CD4-positive, alpha-beta T cell treated with Interleukin-6 at 100 ng/mL for 8 hours (primary cell): ENCODE results near the gene CCDC174.
"Not testable (repeated sequence)": the region's sequence is repeated elsewhere in the genome, so short reads cannot be mapped to it uniquely, and the experiment has no call there.

Experiments
- DNase-seq: peaks from one replicate; pipeline ENCODE4 v3.0.0-alpha.2; 2020; ENCODE audit warnings: mixed read lengths, low spot score

CCDC174 gene

GRCh38 chr3:14651440-14652251 is at the start of gene CCDC174:
CCDC174 (plus strand) TSS chr3:14651762; CDS start chr3:14651837, 75 bp downstream.
- DNase-seq = peak; percentile 97

- DNase-seq = no peak
Measured at GRCh38 chr3:14602006-14602803, 49.4 kb upstream of the CCDC174 start.

GRCh38 chr3:14602804-14603644 is 48.5 kb upstream of the CCDC174 start:
- DNase-seq = no peak

- DNase-seq = no peak
Measured at GRCh38 chr3:14605067-14605466, 46.5 kb upstream of the CCDC174 start.

GRCh38 chr3:14605744-14606143 is 45.8 kb upstream of the CCDC174 start:
- no peak for DNase-seq

GRCh38 chr3:14606669-14607339 is 44.8 kb upstream of the CCDC174 start:
- DNase-seq = no peak

- no peak for DNase-seq
Measured at GRCh38 chr3:14608298-14608697, 43.3 kb upstream of the CCDC174 start.

- DNase-seq = not testable (repeated sequence)
Measured at GRCh38 chr3:14609058-14609457, 42.5 kb upstream of the CCDC174 start.

GRCh38 chr3:14609506-14609905 is 42.1 kb upstream of the CCDC174 start:
- DNase-seq = no peak

GRCh38 chr3:14609941-14610340 is 41.6 kb upstream of the CCDC174 start:
- DNase-seq = no peak

- no peak for DNase-seq
Measured at GRCh38 chr3:14614189-14614588, 37.4 kb upstream of the CCDC174 start.

- DNase-seq = no peak
Measured at GRCh38 chr3:14614862-14615261, 36.7 kb upstream of the CCDC174 start.

- no peak for DNase-seq
Measured at GRCh38 chr3:14616606-14617507, 34.7 kb upstream of the CCDC174 start.

GRCh38 chr3:14617508-14618023 is 34.0 kb upstream of the CCDC174 start:
- no peak for DNase-seq

GRCh38 chr3:14619605-14620004 is 32.0 kb upstream of the CCDC174 start:
- DNase-seq = no peak

GRCh38 chr3:14620512-14620911 is 31.1 kb upstream of the CCDC174 start:
- no peak for DNase-seq

GRCh38 chr3:14621093-14621492 is 30.5 kb upstream of the CCDC174 start:
- no peak for DNase-seq

GRCh38 chr3:14622368-14622767 is 29.2 kb upstream of the CCDC174 start:
- no peak for DNase-seq

GRCh38 chr3:14623569-14624051 is 28.0 kb upstream of the CCDC174 start:
- no peak for DNase-seq

- DNase-seq = no peak
Measured at GRCh38 chr3:14624498-14624897, 27.1 kb upstream of the CCDC174 start.
